H1 (cell line): ENCODE data around the gene CCL26.

ENCODE experiments used
- JUN ChIP-seq: IDR thresholded peaks from 2 replicates; pipeline ENCODE4 v1.6.1; 2011; ENCODE audit warnings: low read depth, mild to moderate bottlenecking, improper control_type of control experiment, low read length
- SIN3A ChIP-seq, 2 experiments: IDR thresholded peaks in 1 of 2; conservative IDR thresholded peaks in 1 of 2; 2 replicates each; pipeline ENCODE4 v1.6.1; 2011 to 2012; ENCODE audit warnings: low read length in 2 of 2, improper control_type of control experiment in 1 of 2, low read depth in 1 of 2, mild to moderate bottlenecking in 1 of 2
- YY1 ChIP-seq: IDR thresholded peaks from 2 replicates; pipeline ENCODE4 v1.6.1; 2011; ENCODE audit warnings: low read depth, mild to moderate bottlenecking, low read length

DNA sequence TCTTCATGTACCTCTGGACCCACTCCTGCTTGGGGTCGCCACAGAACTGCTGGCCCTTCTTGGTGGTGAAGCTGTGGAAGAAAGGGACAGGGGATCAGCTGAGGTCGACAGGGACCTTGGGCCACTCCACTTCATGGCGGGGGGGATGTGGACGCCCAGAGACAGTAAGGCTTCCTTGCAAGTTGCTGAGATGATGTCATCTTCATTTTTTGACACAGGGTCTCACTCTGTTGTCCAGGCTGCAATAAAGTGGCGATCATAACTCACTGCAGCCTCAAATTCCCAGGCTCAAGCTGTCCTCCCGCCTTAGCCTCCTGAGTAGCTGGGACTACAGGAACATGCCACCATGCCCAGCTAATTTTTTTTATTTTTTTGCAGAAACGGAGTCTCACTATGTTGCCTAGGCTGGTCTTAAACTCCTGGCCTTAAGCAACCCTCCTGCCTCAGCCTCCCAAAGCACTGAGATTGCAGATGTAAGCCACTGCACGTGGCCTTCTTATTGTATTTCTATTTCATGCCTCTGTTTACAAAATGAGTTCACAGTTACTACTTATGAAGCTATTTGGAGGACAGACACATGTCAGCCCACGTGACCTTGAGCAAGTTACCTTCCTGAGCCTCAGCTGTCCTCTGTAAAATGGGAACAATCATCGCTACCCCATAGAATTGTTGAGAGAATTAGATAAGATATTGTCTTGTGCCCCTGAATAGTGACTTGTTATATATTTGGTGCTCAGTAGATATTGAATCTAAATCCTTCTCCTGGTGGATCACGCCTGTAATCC is 40.1 kb upstream of the CCL26 start:
- no peak for TF ChIP-seq YY1
- TF ChIP-seq JUN, result no peak
- no peak for TF ChIP-seq SIN3A (conservative IDR thresholded peaks at IDR 0.05 in 1 of 2, IDR thresholded peaks at IDR 0.05 in 1 of 2; ENCODE audit: low read depth in 1 of 2, low read length in 2 of 2)
